ENCODE data around the gene SLC6A11.

DNA sequence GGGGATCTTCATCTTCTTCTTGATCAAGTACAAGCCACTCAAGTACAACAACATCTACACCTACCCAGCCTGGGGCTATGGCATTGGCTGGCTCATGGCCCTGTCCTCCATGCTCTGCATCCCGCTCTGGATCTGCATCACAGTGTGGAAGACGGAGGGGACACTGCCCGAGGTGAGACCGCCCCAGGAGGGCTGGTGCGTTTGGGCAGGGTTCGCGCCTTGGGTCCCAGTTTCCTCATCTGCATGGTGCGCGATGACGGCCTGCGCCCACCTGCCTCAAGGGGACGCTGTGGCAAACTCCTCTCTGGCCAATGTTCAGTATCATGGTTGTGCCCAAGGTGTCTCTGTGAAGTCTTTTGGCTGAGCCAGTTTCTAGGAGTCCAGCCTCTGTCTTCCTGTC, 119.0 kb downstream of the SLC6A11 start:
- TF ChIP-seq CTCF (IDR thresholded peaks at IDR 0.05) (no peak), POLR2A (IDR thresholded peaks at IDR 0.05) (no peak)

Measured in uterus (tissue), 2 donors.